AG04449 (cell line): Measurements from ENCODE around the gene TSPAN9.

Experiments used
- CTCF ChIA-PET: fragments of 350-600 bp; formaldehyde crosslinking; extraction: SDS; loops from one replicate; lab custom pipeline; 2021; ENCODE audit warnings: antibody characterized with exemption; lab: Yijun Ruan, JAX
- POLR2A ChIA-PET: fragments of 400-600, 350-600 bp; formaldehyde crosslinking; extraction: SDS; loops from one replicate; lab custom pipeline; 2020; ENCODE audit warnings: antibody characterized with exemption, inconsistent platforms; lab: Yijun Ruan, JAX
- DNase-seq: peaks from one replicate; pipeline ENCODE4 v3.0.0-alpha.2; 2010; ENCODE audit warnings: low read depth, low spot score
- H3K4me3 ChIP-seq: 2 replicates; pipeline ENCODE4 v1.5.1; 2011; ENCODE audit warnings: low read depth, mild to moderate bottlenecking, control low read depth, low read length
- CTCF ChIP-seq: IDR thresholded peaks from one replicate; pipeline ENCODE4 v1.5.1; 2011; ENCODE audit warnings: mild to moderate bottlenecking, moderate library complexity, low read length, control low read depth, inconsistent platforms; ENCODE audit not compliant: insufficient read depth; ENCODE audit errors: missing control alignments

TSPAN9 gene

GRCh38 chr12:3184485-3184884, 107.3 kb downstream of the TSPAN9 start:
- ChIA-PET POLR2A (no interaction called here), CTCF (interaction anchor here (2.1 to 12.0 kb wide), 4 partner anchors 11 to 111 kb away, joined by 6 to 131 read pairs (median 9); no protein-coding TSS in a partner anchor)
- no peak overlapping the region for H3K4me3 ChIP-seq
- TF ChIP-seq CTCF, result no peak
- no peak for DNase-seq

GRCh38 chr12:3185260-3185870, 108.2 kb downstream of the TSPAN9 start:
- DNase-seq, result no peak
- no peak for TF ChIP-seq CTCF
- no peak overlapping the region for H3K4me3 ChIP-seq
- POLR2A ChIA-PET, result interaction anchor here (1.2 kb wide), 1 partner anchor 62 kb away, joined by 5 read pairs; no protein-coding TSS in a partner anchor
- CTCF ChIA-PET, result interaction anchor here (0.7 to 12.0 kb wide), 6 partner anchors 10 to 112 kb away, joined by 3 to 131 read pairs (median 6); no protein-coding TSS in a partner anchor

- CTCF ChIA-PET, result interaction anchor here (0.9 to 12.0 kb wide), 9 partner anchors 10 to 244 kb away, joined by 3 to 131 read pairs (median 4); no protein-coding TSS in a partner anchor
- POLR2A ChIA-PET, result no interaction called here
- no peak for DNase-seq
- TF ChIP-seq CTCF, result no peak
- no peak overlapping the region for H3K4me3 ChIP-seq
These were observed 109.5 kb downstream of the TSPAN9 start for GRCh38 chr12:3186546-3187215.

GRCh38 chr12:3187846-3188770, 110.9 kb downstream of the TSPAN9 start:
- DNase-seq, result no peak
- no peak overlapping the region for H3K4me3 ChIP-seq
- ChIA-PET CTCF (interaction anchor here (1.2 to 12.0 kb wide), 3 partner anchors 8 to 33 kb away, joined by 3 to 131 read pairs (median 7); no protein-coding TSS in a partner anchor), POLR2A (no interaction called here)
- no peak for TF ChIP-seq CTCF

- TF ChIP-seq CTCF, result no peak
- POLR2A ChIA-PET, result no interaction called here
- CTCF ChIA-PET, result interaction anchor here (12.0 kb wide), 1 partner anchor 14 kb away, joined by 131 read pairs; no protein-coding TSS in a partner anchor
- no peak for DNase-seq
- H3K4me3 ChIP-seq, result no peak overlapping the region
These were observed 112.1 kb downstream of the TSPAN9 start for GRCh38 chr12:3189282-3189681.
